Activated CD8-positive, alpha-beta memory T cell treated with anti-CD3 and anti-CD28 coated beads, Interleukin-2, amount 50 U/mL, for 4 hours (primary cell): ENCODE data around the gene STX2.
"Not testable (repeated sequence)": the region's sequence is repeated elsewhere in the genome, so short reads cannot be mapped to it uniquely, and the experiment has no call there.

Experiments used
- DNase-seq: peaks from one replicate; pipeline ENCODE4 v3.0.0-alpha.2; 2020

Gene STX2

DNA sequence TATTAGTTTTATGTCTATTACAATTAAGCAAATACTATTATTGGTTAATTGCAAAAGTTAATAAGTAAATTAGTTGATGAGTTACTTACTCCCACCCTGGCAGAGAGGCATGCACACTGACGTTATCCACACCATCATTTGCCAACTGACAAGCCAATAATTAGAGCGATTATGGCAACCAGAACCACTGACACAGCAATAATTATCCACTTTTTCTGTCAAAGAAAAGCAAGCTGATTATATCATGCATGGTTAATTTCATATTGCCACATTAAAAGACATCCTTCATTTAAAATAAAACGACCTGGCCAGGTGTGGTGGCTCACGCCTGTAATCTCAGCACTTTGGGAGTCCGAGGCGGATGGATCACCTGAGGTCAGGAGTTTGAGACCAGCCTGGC, 43.1 kb downstream of the STX2 start:
- DNase-seq = no peak

GRCh38 chr12:130793554-130793849, 45.5 kb downstream of the STX2 start:
- DNase-seq = no peak

- no peak for DNase-seq
Measured at GRCh38 chr12:130792821-130793553, 46.1 kb downstream of the STX2 start.

DNA sequence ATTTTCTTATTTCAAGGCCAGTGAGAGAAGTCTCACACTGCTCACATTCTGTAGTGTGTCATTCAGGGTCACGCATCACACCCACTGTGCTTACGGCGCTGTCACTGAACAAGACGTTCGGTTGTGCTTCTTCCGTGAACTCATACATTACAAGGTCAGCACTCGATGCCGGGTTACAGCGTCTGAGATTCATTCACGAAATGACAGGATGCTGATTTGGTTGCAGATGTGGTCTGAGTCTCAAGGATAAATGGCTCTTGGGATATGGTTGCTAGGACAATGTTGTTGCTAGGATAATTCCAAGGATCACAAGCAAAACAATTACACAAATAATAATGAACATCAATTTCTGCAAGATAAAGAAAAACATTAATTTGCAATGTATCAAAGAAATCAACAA, 47.4 kb downstream of the STX2 start:
- no peak for DNase-seq

DNA sequence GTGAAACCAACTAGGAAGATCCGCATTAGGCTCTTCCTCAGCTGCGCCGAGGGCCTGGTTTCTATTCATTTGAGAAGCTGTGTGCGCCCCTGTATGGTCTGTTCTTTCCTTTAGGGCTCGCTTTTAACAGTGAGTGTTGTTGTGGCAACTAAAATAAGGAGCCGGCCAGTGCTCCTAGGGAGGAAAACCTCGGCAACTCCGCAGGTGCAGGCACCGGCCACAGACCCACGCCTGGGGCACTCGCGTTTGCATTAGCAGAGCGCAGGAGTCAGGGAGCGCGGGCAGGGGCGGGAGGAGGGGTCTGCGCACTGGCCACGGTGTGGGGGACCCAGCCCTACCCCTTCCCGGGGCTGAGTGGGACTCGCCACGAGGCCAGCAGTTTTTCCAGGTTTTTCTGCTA, 50.5 kb downstream of the STX2 start:
- no peak for DNase-seq

GRCh38 chr12:130787445-130788410, 51.3 kb downstream of the STX2 start:
- no peak for DNase-seq

DNA sequence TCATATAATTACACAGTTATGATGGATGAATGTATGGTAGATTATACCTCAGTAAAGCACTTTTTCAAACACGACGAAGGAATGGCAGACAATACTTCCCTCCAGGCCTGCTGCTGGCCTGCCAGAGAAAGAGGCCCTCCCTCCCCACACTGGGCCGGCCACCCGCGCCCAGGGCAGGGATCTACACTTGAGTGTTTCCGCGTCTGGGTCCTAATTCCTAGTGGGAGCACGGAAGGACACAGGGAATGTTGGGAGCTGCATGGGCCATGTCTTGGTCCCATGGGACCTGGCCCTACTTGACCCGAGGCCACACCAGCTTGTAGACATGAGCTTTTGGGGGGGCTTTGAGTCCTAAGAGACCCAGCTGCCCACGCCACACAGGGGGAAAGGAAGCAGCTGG, 52.0 kb downstream of the STX2 start:
- no peak for DNase-seq

GRCh38 chr12:130783110-130783715, 55.8 kb downstream of the STX2 start:
- DNase-seq = no peak

GRCh38 chr12:130782245-130782644, 56.8 kb downstream of the STX2 start:
- not testable (repeated sequence) for DNase-seq

DNA sequence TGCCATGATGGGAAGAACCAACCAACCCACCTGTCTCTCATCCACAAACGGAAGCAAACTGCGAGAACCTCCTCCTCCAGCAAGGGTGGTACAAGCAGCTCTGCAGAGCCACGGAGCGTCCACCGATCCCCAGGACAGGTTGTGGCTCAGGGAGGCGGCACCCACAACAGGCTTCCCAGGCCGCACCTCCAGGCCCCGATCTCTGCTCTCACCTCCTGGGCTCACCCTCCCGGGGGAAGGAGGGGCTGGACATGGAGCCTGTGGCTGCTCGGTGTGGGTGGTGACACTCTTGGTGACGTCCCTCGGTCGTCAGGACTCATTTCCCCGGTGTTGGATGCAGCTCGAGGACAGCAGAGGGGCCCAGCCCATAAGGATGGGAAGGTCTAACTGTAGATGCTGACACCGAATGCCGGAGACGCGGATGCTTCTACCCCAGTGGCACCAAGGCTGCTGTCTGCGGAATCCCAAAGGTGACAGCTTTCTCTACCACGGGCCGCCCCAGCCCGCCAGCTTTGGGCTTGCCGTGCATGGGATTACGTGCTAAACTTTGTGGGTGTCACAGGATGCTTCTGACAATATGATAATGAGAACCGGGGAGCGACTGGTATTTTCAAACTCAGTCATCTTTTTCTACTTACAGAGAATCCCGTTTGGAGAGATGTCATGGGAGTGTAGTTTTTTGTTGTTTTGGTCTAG, 58.0 kb downstream of the STX2 start:
- DNase-seq = no peak

DNA sequence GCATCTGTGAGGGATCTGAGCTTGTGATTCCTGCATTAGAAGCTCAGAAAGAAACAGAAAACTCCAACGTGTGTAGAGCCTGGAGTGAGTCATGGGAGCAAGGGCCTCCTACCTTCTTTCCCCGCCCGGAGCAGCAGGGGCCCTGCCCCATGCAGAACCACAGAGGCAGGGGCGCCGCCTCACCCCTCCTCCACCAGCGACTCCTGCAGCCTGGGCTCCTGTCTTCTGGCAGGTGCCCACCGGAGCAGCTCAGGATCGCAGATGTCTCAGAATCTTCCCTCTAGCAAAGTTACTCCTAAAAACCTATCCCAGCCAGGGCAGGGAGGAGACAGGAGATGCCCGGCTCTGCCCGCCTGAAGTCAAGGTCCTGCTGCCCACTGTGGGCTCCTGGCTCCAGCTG, 58.7 kb downstream of the STX2 start:
- DNase-seq = no peak

DNA sequence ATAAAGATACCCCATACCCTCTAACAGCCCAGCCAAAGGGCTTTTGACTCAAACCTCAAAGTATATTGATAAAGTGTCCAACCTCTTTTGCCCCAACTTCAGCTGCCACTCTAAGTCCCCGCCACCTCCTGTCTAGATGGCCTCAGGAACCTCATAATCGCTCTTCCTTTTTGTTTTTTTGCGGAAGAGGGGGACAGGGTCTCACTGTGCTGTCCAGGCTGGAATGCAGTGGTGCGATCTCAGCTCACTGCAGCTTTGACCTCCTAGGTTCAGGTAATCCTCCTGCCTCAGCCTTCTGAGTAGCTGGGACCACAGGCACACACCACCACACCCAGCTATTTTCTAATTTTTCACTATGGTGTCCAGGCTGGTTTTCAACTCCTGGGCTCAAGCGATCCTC, 60.3 kb downstream of the STX2 start:
- DNase-seq = no peak

DNA sequence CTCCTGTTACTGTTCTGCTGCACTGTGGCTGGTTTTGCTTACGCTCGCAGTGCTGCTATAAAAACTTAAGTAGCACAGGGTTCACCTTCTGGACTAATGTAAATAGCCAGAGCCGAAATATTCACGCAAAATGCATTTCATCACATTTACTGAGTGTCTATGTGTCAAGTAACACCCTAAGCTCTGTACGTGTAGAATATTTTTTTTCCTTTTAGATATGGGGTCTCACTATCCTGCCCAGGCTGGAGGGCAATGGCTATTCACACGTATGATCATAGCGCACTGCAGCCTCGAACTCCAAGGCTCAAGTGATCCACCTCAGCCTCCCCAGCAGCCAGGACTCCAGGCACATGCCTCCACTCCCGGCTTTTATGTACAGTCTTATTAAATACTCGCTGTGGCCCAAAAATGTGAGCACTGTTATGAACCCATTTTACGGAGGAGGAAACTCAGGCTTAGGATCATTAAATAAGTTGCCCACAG, 62.2 kb downstream of the STX2 start:
- DNase-seq = no peak

GRCh38 chr12:130775953-130776856, 62.8 kb downstream of the STX2 start:
- peak; percentile 67 for DNase-seq

- no peak for DNase-seq
Measured at GRCh38 chr12:130770413-130771028, 68.5 kb downstream of the STX2 start.

DNA sequence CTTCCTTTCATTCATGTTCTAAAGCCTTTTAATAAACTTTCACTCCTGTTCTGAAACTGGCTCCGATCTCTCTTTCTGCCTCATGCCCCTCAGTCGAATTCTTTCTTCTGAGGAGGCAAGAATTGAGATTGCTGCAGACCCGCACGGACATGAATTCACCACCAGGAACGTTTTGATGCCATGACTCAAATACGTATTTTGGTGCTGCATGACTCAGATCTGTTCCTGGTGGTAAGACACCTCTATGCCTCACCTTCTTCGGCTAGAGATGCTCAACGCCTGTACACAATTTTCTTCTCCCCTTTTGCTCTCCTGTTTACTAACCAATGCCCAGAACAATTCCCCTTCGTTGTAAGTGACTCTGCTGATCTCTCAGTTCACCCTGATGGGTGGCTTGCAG, 70.9 kb downstream of the STX2 start:
- DNase-seq = no peak

DNA sequence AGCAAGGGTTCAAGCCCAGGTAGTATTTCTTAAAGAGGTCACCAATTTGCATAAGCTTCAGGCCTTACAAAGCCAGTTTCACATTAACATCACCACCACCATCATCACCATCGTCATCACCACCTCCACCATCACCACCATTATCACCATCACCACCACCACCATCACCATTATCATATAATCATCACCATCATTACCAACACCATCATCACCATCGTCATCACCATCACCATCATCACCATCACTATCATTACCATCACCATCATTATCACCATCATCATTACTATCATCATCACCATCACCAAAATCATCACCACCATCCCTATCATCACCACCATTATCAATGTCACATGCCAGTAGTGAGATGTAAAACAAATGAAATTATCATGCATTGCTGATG, 72.6 kb downstream of the STX2 start:
- DNase-seq = no peak

DNA sequence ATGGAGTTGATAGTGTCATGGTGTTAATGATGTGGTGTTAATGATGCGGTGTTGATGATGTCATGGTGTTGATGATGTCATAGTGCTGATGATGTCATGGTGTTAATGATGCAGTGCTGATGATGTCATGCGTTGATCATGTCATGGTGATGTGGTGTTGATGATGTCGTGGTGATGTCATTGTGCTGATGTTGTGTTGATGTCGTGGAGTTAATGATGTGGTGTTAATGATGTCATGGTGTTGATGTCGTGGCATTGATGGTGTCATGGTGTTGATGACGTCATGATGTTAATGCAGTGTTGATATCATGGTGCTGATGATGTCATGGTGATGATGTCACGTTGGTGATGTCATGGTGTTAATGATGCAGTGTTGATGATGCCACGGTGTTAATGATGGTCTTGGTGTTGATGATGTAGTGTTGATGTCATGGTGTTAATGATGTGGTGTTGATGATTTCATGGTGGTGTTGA, 73.8 kb downstream of the STX2 start:
- no peak for DNase-seq

DNA sequence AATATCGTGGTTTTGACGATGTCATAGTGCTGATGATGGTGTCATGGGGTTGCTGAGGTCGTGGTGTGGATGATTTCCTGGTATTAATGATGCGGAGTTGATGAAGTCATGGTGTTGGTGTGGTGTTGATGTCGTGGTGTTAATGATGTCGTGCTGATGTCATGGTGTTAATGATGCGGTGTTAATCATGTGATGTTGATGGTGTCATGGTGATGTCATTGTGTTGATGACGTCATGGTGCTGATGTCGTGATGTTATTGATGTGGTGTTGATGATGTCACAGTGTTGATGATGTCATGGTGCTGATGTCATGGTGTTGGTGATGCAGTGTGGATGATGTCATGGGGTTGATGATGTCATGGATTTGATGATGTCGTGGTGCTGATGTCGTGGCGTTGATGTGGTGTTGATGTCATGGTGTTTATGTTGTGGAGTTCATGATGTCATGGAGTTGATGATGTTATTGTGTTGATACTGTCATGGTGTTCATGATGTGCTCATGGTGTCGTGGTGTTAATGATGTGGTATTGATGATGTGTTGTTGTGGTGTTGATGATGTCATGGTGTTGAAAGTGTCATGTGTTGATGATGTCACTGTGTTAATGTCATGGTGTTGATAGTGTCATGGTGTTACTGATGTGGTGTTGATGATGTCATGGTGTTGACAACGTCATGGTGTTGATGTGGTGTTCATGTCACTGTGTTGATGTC, 74.4 kb downstream of the STX2 start:
- no peak for DNase-seq

GRCh38 chr12:130764073-130764472, 75.0 kb downstream of the STX2 start:
- DNase-seq = no peak

GRCh38 chr12:130762319-130762675, 76.8 kb downstream of the STX2 start:
- no peak for DNase-seq
